ENCODE measurements around the gene CCDC154. TPM values are rescaled to one million over a fixed set of nuclear protein-coding genes. Genes with fewer than 3 reads are reported as not detected.

Gene CCDC154
- total and polyA plus RNA-seq, 8 donors: 0.31 to 4.5 (median 3.1) TPM; not detected in 5

DNA sequence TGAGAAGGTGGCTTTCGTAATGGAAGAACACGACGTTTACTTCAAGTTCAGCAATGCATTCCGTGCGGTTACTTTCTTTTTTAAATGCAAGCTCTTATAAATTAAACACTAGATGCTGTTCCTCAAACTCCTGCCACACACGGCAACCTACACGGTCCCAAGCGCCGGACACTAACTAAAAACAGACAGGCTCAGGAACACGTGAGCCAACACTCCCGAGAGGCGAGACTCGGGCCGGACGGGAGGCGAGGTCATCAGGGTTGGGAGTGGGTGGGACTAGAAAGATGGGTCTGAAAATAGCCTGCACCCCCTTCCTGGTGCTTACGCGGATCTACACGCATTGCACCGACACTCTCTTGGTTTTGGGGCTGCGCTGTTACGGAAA is 24.1 kb upstream of the CCDC154 start:
- no peak overlapping the region for H3K27ac ChIP-seq
- H3K4me3 ChIP-seq: no peak overlapping the region
- no peak for TF ChIP-seq POLR2AphosphoS5 (IDR thresholded peaks at IDR 0.05)
- no peak for TF ChIP-seq POLR2A (IDR thresholded peaks at IDR 0.05)
- TF ChIP-seq, protein P1, sequence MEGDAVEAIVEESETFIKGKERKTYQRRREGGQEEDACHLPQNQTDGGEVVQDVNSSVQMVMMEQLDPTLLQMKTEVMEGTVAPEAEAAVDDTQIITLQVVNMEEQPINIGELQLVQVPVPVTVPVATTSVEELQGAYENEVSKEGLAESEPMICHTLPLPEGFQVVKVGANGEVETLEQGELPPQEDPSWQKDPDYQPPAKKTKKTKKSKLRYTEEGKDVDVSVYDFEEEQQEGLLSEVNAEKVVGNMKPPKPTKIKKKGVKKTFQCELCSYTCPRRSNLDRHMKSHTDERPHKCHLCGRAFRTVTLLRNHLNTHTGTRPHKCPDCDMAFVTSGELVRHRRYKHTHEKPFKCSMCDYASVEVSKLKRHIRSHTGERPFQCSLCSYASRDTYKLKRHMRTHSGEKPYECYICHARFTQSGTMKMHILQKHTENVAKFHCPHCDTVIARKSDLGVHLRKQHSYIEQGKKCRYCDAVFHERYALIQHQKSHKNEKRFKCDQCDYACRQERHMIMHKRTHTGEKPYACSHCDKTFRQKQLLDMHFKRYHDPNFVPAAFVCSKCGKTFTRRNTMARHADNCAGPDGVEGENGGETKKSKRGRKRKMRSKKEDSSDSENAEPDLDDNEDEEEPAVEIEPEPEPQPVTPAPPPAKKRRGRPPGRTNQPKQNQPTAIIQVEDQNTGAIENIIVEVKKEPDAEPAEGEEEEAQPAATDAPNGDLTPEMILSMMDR (IDR thresholded peaks at IDR 0.05): no peak
- no peak for TF ChIP-seq EP300 (IDR thresholded peaks at IDR 0.05)
- H3K36me3 ChIP-seq: peaks cover 0 to 27% (median 17%) of the 10 kb centered on the region in 4 donors
- peaks cover under 1 to 50% (median 30%) of the 10 kb centered on the region in 4 donors for H3K4me1 ChIP-seq
- WGBS, 5 donors: 85 to 92% (median 89%) methylated on average over 22 of the region's 22 CpGs
- no peaks in the 10 kb centered on the region for H3K27me3 ChIP-seq
- no peaks in the 10 kb centered on the region for H3K9me3 ChIP-seq
- no peak for DNase-seq
- intact Hi-C loops (cut with DNase I; ENCODE audit: low total_unique reads): no loop called here

DNA sequence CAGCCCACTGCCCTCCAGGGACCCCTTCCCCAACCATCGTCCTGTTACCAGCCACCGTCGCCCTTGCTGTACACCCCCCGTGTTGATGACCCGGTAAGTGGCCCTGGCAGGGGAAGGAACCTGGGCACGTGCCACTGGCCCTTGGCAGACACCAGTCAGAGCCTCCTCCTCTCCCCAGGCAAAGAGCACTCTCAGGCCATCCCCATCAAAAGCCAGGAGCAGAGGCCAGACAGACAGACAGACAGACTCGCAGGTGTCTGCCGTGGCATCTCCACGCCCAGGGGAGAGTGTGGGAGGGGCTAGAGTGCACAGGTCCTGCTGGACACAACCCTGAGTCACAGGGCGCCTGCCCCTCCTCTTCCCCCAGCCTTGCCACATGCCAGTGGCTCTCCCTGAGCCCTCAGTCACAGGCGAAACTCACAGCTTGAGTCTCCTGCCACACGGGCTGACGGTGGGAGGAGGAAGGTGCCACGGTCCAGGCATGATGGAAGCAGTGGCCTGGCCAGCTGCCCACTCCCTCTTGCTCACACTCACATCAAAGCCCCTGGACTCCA is 22.7 kb upstream of the CCDC154 start:
- no peaks in the 10 kb centered on the region for H3K9me3 ChIP-seq
- 66 to 85% (median 80%) methylated on average over 8 to 14 of the region's 14 CpGs for WGBS, 5 donors
- intact Hi-C loops (cut with DNase I; ENCODE audit: low total_unique reads): no loop called here
- H3K4me3 ChIP-seq: no peak overlapping the region
- H3K27me3 ChIP-seq: no peaks in the 10 kb centered on the region
- no peak for DNase-seq
- H3K4me1 ChIP-seq: peaks cover 0 to 36% (median 16%) of the 10 kb centered on the region in 4 donors
- TF ChIP-seq EP300 (IDR thresholded peaks at IDR 0.05) (no peak), POLR2AphosphoS5 (IDR thresholded peaks at IDR 0.05) (no peak), POLR2A (IDR thresholded peaks at IDR 0.05) (no peak)
- TF ChIP-seq, protein P1 (IDR thresholded peaks at IDR 0.05): no peak
- H3K27ac ChIP-seq: no peak overlapping the region
- H3K36me3 ChIP-seq: peaks cover 0 to 36% (median 26%) of the 10 kb centered on the region in 4 donors

DNA sequence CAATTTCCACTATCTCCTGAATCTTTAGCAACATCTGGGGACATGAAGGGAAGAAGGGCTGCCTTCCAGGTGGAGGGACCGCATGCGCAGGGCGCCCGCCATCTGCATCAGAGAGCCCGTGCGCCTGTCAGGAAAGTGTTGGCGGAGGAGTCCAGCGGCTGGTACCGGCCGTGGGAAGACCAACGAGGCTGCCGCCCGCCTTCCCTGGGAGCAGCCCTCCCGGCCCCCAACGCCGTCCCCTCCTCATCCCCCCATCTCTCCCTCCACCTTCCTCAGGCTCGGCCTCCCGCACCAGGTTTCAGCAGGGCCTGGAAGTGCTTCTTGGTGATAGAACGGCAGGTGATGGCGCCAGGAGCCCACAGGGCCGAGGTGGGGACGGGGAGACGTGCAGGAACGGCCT is 21.7 kb upstream of the CCDC154 start:
- intact Hi-C loops (cut with DNase I; ENCODE audit: low total_unique reads): no loop called here
- 85 to 94% (median 91%) methylated on average over 22 to 24 of the region's 24 CpGs for WGBS, 5 donors
- no peaks in the 10 kb centered on the region for H3K9me3 ChIP-seq
- no peak for DNase-seq
- H3K4me3 ChIP-seq: no peak overlapping the region
- peaks cover 0 to 27% (median 7%) of the 10 kb centered on the region in 4 donors for H3K4me1 ChIP-seq
- H3K27ac ChIP-seq: no peak overlapping the region
- TF ChIP-seq, protein P1 (IDR thresholded peaks at IDR 0.05): no peak
- TF ChIP-seq POLR2A (IDR thresholded peaks at IDR 0.05): no peak
- H3K27me3 ChIP-seq: no peaks in the 10 kb centered on the region
- peaks cover 7 to 46% (median 36%) of the 10 kb centered on the region in 4 donors for H3K36me3 ChIP-seq

DNA sequence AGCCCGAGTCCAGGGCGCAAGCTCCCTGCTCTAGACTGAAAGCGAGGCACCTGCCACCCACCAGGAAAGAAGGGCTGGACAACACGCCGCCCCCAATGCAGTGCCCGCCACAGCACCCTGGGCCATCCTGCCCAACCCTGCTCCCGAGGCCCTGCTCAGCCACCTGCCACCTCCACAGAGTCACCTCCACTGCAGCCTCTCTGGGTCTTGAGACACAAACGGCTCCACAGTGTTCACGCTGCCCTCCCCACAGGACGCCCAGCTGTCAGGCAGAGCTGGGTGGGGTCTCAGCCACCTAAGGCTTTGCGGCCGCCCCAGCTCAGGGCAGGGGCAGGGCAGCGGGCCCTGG is 21.2 kb upstream of the CCDC154 start:
- DNase-seq: no peak
- TF ChIP-seq EP300 (IDR thresholded peaks at IDR 0.05) (no peak), POLR2A (IDR thresholded peaks at IDR 0.05) (no peak)
- Histone ChIP-seq H3K27ac (no peak overlapping the region), H3K9me3 (no peaks in the 10 kb centered on the region), H3K27me3 (no peaks in the 10 kb centered on the region), H3K36me3 (peaks cover 12 to 51% (median 41%) of the 10 kb centered on the region in 4 donors), H3K4me3 (no peak overlapping the region), H3K4me1 (peaks cover 0 to 21% (median 6%) of the 10 kb centered on the region in 4 donors)
- 89 to 95% (median 93%) methylated on average over 7 to 13 of the region's 13 CpGs for WGBS, 5 donors
- intact Hi-C loops (cut with DNase I; ENCODE audit: low total_unique reads): no loop called here

DNA sequence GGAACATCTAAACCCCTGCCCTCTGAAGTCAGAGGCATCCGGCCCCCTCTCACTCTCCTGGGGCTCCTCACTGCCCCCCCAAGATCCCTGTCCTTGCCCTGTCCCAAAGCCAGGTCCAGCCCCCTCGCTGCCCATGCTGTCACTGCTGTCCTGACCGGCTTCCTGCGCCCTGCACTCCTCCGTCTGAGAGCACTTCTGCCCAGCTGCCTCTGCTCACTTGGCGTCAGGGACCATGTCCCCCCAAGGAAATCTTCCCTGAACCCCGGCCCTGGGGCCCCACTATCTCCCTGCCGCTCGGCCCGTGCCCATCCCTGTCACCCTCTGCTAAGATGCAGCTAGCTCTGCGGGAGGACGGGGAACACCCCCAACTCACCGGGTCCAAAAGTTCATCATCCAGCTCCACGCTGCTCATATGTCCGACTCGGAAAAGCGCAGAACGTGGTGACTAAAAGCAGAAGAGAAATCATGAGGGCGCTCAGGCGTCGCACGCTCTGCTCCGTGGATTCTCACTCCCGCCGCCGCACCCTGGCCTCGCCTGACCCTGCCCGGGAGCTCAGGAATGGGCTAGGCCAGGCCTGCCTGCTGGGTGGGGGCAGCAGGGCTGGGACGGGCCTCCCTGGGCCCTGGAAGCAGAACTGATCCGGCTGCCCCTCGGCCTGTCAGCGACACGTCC is 20.7 kb upstream of the CCDC154 start:
- Histone ChIP-seq H3K27me3 (no peaks in the 10 kb centered on the region), H3K4me1 (peaks cover 0 to 16% (median 6%) of the 10 kb centered on the region in 4 donors), H3K4me3 (no peak overlapping the region), H3K27ac (no peak overlapping the region), H3K36me3 (peaks cover 12 to 56% (median 47%) of the 10 kb centered on the region in 4 donors), H3K9me3 (no peaks in the 10 kb centered on the region)
- TF ChIP-seq, protein P1 (IDR thresholded peaks at IDR 0.05): no peak
- TF ChIP-seq POLR2A (IDR thresholded peaks at IDR 0.05) (no peak), EP300 (IDR thresholded peaks at IDR 0.05) (no peak), POLR2AphosphoS5 (IDR thresholded peaks at IDR 0.05) (no peak)
- WGBS, 5 donors: 87 to 95% (median 92%) methylated on average over 28 to 33 of the region's 33 CpGs
- no peak for DNase-seq
- intact Hi-C loops (cut with DNase I; ENCODE audit: low total_unique reads): no loop called here
